Chondrocyte (in vitro differentiated cells): ENCODE results near the gene PJA2. TPM values are rescaled to one million over a fixed set of nuclear protein-coding genes. Genes with fewer than 3 reads are reported as not detected.

Experiments used
- DNase-seq: peaks from one replicate; pipeline ENCODE4 v3.0.0; 2021; ENCODE audit warnings: mixed read lengths, low spot score
- H3K27ac Mint-ChIP-seq: one replicate; pipeline ENCODE4 v1.8.0; 2021; ENCODE audit warnings: mild to moderate bottlenecking, moderate library complexity, mixed read lengths; ENCODE audit not compliant: unreplicated experiment
- H3K27me3 Mint-ChIP-seq: 2 replicates; pipeline ENCODE4 v1.8.0; 2021; ENCODE audit warnings: low read depth, mixed read lengths
- H3K36me3 Mint-ChIP-seq: 2 replicates; pipeline ENCODE4 v1.8.0; 2021; ENCODE audit warnings: low read depth, mixed read lengths
- H3K4me1 Mint-ChIP-seq: 2 replicates; pipeline ENCODE4 v1.8.0; 2021; ENCODE audit warnings: low read depth, mild to moderate bottlenecking, mixed read lengths
- H3K4me3 Mint-ChIP-seq: one replicate; pipeline ENCODE4 v1.8.0; 2021; ENCODE audit warnings: mild to moderate bottlenecking, moderate library complexity, mixed read lengths; ENCODE audit not compliant: unreplicated experiment
- H3K9me3 Mint-ChIP-seq: 2 replicates; pipeline ENCODE4 v1.8.0; 2021; ENCODE audit warnings: low read depth, mixed read lengths
- total RNA-seq: library from RNA; stranded (reverse); gene quantifications from 3 replicates; pipeline ENCODE4 v1.2.1, GENCODE V29; 2021
- TF ChIP-seq, protein P1 (sequence below): fragments of 200-600 bp; sonication (generic); IDR thresholded peaks from 2 replicates; pipeline ENCODE4 v1.5.0; 2021; ENCODE audit warnings: antibody characterized with exemption, mild to moderate bottlenecking, moderate library complexity

Gene PJA2
- total RNA-seq, 1 donor from 2014 or later, result 110 TPM

DNA sequence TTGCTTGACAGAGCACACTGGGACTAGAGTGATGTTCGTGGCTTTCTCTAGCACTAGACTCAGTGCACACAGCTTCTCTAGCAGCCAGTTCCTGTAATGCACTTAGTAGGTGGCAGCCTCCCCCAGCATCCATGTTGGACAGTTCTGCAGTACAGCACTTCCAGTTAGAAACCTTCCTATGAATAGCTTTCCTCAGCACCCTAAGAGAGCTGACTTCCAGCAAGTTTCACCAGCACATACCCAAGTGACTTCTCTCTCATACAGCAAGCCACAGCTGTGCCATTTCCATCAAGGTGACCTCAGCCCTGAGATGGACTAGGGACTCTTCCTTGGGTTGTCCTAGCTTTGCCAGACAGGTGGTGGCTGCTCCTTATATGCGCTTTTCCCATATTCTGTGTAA lies 60.4 kb downstream of the PJA2 start:
- Mint-ChIP-seq H3K9me3 (no peaks in the 10 kb centered on the region), H3K4me1 (peaks cover 19% of the 10 kb centered on the region), H3K36me3 (peaks cover 16% of the 10 kb centered on the region), H3K4me3 (no peak overlapping the region), H3K27me3 (no peaks in the 10 kb centered on the region), H3K27ac (no peak overlapping the region)
- TF ChIP-seq, protein P1, sequence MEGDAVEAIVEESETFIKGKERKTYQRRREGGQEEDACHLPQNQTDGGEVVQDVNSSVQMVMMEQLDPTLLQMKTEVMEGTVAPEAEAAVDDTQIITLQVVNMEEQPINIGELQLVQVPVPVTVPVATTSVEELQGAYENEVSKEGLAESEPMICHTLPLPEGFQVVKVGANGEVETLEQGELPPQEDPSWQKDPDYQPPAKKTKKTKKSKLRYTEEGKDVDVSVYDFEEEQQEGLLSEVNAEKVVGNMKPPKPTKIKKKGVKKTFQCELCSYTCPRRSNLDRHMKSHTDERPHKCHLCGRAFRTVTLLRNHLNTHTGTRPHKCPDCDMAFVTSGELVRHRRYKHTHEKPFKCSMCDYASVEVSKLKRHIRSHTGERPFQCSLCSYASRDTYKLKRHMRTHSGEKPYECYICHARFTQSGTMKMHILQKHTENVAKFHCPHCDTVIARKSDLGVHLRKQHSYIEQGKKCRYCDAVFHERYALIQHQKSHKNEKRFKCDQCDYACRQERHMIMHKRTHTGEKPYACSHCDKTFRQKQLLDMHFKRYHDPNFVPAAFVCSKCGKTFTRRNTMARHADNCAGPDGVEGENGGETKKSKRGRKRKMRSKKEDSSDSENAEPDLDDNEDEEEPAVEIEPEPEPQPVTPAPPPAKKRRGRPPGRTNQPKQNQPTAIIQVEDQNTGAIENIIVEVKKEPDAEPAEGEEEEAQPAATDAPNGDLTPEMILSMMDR, result no peak
- DNase-seq, result no peak

DNA sequence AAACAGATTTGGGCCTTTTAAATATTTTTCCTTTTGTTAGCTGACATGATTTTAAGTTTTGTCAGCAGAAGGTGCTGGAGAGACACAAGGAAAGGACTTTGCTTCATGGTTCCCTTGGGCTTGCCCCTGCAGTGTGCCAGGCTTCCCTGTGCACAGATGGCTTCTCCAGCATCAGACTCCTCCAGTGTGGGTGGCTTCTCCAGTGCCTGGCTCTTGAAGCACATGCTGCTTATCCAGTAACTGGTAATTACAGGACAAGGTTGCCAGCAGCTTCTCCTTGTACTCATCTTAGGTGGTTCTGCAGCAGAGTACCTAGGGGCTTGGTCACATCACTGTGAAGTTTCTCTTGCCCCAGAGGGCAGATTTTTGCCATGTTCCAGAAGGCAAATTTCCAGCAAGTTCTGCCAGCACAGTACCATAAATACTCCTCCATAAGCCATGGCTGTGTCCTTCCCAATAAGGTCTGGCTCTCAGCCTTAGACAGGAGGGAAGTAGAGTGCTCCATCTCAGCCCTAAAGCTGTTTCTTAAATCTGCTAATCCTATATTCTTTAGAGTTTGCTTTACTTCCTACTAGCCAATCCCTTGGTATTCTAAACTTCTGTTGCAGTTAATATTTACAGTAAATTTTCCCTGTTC lies 62.4 kb downstream of the PJA2 start:
- Mint-ChIP-seq H3K27me3 (no peaks in the 10 kb centered on the region), H3K36me3 (peaks cover 16% of the 10 kb centered on the region), H3K4me1 (peaks cover 17% of the 10 kb centered on the region), H3K27ac (peak overlapping the region; percentile 18), H3K9me3 (no peaks in the 10 kb centered on the region), H3K4me3 (no peak overlapping the region)
- TF ChIP-seq, protein P1, result peak; percentile 36
- DNase-seq, result no peak

DNA sequence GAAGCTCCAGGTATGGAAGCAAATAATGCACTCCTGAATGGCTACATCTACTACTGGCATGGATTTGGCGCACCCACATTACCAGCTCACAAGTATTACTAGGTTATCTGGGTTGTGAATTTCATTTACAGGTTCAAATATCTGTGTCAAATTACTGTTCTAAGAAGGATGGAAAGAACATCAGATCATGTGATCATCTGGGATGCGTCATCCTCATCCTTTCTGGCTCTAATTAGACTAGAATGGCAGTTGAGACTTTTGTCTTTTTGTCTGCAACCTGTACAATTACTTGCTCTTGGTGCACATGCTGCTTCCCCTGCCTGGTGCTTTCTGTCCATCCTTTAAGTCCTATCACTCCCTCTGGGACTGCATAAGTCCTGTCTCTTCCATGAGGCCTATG lies 64.1 kb downstream of the PJA2 start:
- Mint-ChIP-seq H3K4me1 (peaks cover 10% of the 10 kb centered on the region), H3K4me3 (no peak overlapping the region), H3K27ac (no peak overlapping the region), H3K9me3 (no peaks in the 10 kb centered on the region), H3K27me3 (no peaks in the 10 kb centered on the region), H3K36me3 (peaks cover 15% of the 10 kb centered on the region)
- TF ChIP-seq, protein P1, result no peak
- DNase-seq, result no peak

DNA sequence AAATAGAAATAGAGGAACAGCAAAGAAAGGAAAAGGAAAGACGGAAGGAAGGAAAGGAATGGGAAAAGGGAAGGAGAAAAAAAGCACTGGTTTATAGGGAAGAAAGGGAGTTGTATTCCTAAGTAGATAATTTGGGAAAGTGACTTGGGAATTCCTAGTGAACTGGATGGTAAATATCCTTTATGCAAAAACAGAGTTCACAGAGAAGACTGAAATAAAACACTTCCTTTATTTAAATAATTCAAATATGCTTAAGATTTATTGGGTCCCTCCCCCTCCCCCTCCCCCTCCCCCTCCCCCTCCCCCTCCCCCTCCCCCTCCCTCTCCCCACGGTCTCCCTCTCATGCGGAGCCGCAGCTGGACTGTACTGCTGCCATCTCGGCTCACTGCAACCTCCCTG lies 69.4 kb downstream of the PJA2 start:
- TF ChIP-seq, protein P1, result no peak
- no peak overlapping the region for H3K4me3 Mint-ChIP-seq
- no peaks in the 10 kb centered on the region for H3K27me3 Mint-ChIP-seq
- H3K27ac Mint-ChIP-seq, result no peak overlapping the region
- peaks cover 4% of the 10 kb centered on the region for H3K4me1 Mint-ChIP-seq
- no peak for DNase-seq
- peaks cover 16% of the 10 kb centered on the region for H3K36me3 Mint-ChIP-seq
- no peaks in the 10 kb centered on the region for H3K9me3 Mint-ChIP-seq

- no peaks in the 10 kb centered on the region for H3K9me3 Mint-ChIP-seq
- H3K4me1 Mint-ChIP-seq, result peaks cover 4% of the 10 kb centered on the region
- H3K27me3 Mint-ChIP-seq, result no peaks in the 10 kb centered on the region
- peaks cover 16% of the 10 kb centered on the region for H3K36me3 Mint-ChIP-seq
- H3K27ac Mint-ChIP-seq, result no peak overlapping the region
- TF ChIP-seq, protein P1, result no peak
- DNase-seq, result no peak
- no peak overlapping the region for H3K4me3 Mint-ChIP-seq
Observed at GRCh38 chr5:109335114-109335513, 74.7 kb downstream of the PJA2 start.
